HepG2 (cell line): Measurements from ENCODE around the gene ITPK1. TPM values are rescaled to one million over a fixed set of nuclear protein-coding genes. Genes with fewer than 3 reads are reported as not detected.

Source experiments
- ATAC-seq: fragments of 200-7000 bp; cut with Tn5 transposase; 3 replicates; pipeline ENCODE4 v1.9.1; 2020; ENCODE audit warnings: mild to moderate bottlenecking, moderate library complexity
- BruUV-seq: library from RNA; stranded (reverse); fragments of 400-500 nt; replicated peaks from 2 replicates; lab custom pipeline; 2021; lab: Mats Ljungman, UMichigan
- CTCF ChIA-PET: fragments of 300-600 bp; formaldehyde crosslinking; extraction: SDS; loops from one replicate; lab custom pipeline; 2021; ENCODE audit warnings: low total read pairs, inconsistent platforms, low intra/inter-chr PET ratio; lab: Yijun Ruan, JAX
- POLR2A ChIA-PET: fragments of 350-600 bp; sonication (Branson Sonifier 250); formaldehyde crosslinking; loops from one replicate; lab custom pipeline; 2020; ENCODE audit warnings: antibody characterized with exemption, inconsistent platforms; lab: Yijun Ruan, JAX
- DNase-seq: peaks from one replicate; pipeline ENCODE4 v3.0.0-alpha.2; 2015; ENCODE audit warnings: low spot score
- FAIRE-seq: peaks from 3 replicates; lab custom pipeline; 2011; peaks lifted over from hg19 to GRCh38; lab: Jason Lieb, UNC
- H2AFZ ChIP-seq: one replicate; pipeline ENCODE4 v1.6.1; 2011; ENCODE audit warnings: low read length, inconsistent platforms
- H3K27ac ChIP-seq: fragments of 300-600 bp; 3 replicates; pipeline ENCODE4 v1.8.0; 2011; ENCODE audit warnings: mixed run types, mild to moderate bottlenecking, mixed read lengths, low read length, inconsistent platforms; ENCODE audit not compliant: insufficient read depth; ENCODE audit errors: extremely low read length
- H3K27me3 ChIP-seq, 2 experiments: fragments of 200-600 bp in 1 of 2; 2 replicates in 1 of 2; 3 replicates in 1 of 2; pipeline versions ENCODE4 v1.6.0 to v1.8.0; 2011; ENCODE audit warnings: low read length in 2 of 2, mild to moderate bottlenecking in 2 of 2, moderate library complexity in 2 of 2, inconsistent platforms in 1 of 2; ENCODE audit not compliant: insufficient read depth in 2 of 2, control insufficient read depth in 1 of 2
- H3K36me3 ChIP-seq, 2 experiments: fragments of 200-600 bp in 1 of 2; replicated peaks in 1 of 2; 2 replicates in 1 of 2; 3 replicates in 1 of 2; pipeline versions ENCODE4 v1.5.1 to v1.8.0; 2011; ENCODE audit warnings: low read length in 2 of 2, inconsistent platforms in 1 of 2; ENCODE audit not compliant: insufficient read depth in 2 of 2, control insufficient read depth in 1 of 2
- H3K4me1 ChIP-seq: 2 replicates; pipeline ENCODE4 v1.5.1; 2012; ENCODE audit warnings: low read length, inconsistent platforms; ENCODE audit not compliant: insufficient read depth
- H3K4me2 ChIP-seq: 2 replicates; pipeline ENCODE4 v1.6.0; 2011; ENCODE audit warnings: low read depth, low read length, inconsistent platforms
- H3K4me3 ChIP-seq, 3 experiments: fragments of 200-600 bp in 1 of 3; sonication (generic), shearing (Covaris generic) in 1 of 3; replicated peaks in 1 of 3; 2 replicates each; pipeline ENCODE4 v1.5.1; 2011 to 2016; ENCODE audit warnings: low read length in 3 of 3, inconsistent platforms in 2 of 3, low read depth in 2 of 3, mild to moderate bottlenecking in 2 of 3, control low read depth in 1 of 3, mixed read lengths in 1 of 3; ENCODE audit not compliant: insufficient read depth in 1 of 3
- H3K79me2 ChIP-seq: one replicate; pipeline ENCODE4 v1.6.1; 2011; ENCODE audit warnings: low read length, inconsistent platforms; ENCODE audit not compliant: insufficient read depth
- H3K9ac ChIP-seq: 2 replicates; pipeline ENCODE4 v1.6.0; 2011; ENCODE audit warnings: mild to moderate bottlenecking, low read depth, low read length, inconsistent platforms; ENCODE audit not compliant: insufficient read depth
- H3K9me3 ChIP-seq: 2 replicates; pipeline ENCODE4 v1.5.1; 2012; ENCODE audit warnings: mild to moderate bottlenecking, low read length
- H4K20me1 ChIP-seq: 2 replicates; pipeline ENCODE4 v1.6.0; 2011; ENCODE audit warnings: inconsistent platforms, mild to moderate bottlenecking, low read length, moderate library complexity; ENCODE audit not compliant: insufficient read depth
- EED ChIP-seq: sonication (generic); formaldehyde crosslinking; IDR thresholded peaks from 2 replicates; pipeline ENCODE4 v1.5.0; 2020; ENCODE audit warnings: mild to moderate bottlenecking, missing genetic modification reagents
- HNRNPUL1 ChIP-seq: fragments of 200-400 bp; formaldehyde crosslinking; IDR thresholded peaks from 2 replicates; pipeline ENCODE4 v1.6.1; 2017; ENCODE audit warnings: low read depth, mild to moderate bottlenecking, low read length, moderate library complexity
- HOXA7 ChIP-seq: sonication (generic); formaldehyde crosslinking; IDR thresholded peaks from 2 replicates; pipeline ENCODE4 v1.8.1; 2022; ENCODE audit warnings: mild to moderate bottlenecking, missing genetic modification reagents, moderate library complexity
- JUN ChIP-seq: sonication (generic); formaldehyde crosslinking; IDR thresholded peaks from 2 replicates; pipeline ENCODE4 v1.4.0; 2020; ENCODE audit warnings: mild to moderate bottlenecking, missing genetic modification reagents
- KAT8 ChIP-seq: IDR thresholded peaks from 2 replicates; pipeline ENCODE4 v1.6.1; 2016; ENCODE audit warnings: missing genetic modification reagents, missing compliant biosample characterization
- KDM1A ChIP-seq: IDR thresholded peaks from 2 replicates; pipeline ENCODE4 v1.6.1; 2016; ENCODE audit warnings: missing compliant biosample characterization
- KLF9 ChIP-seq: IDR thresholded peaks from 2 replicates; pipeline ENCODE4 v1.6.1; 2016; ENCODE audit warnings: low read depth
- MZF1 ChIP-seq: sonication (generic); formaldehyde crosslinking; IDR thresholded peaks from 2 replicates; pipeline ENCODE4 v1.8.1; 2023; ENCODE audit warnings: mild to moderate bottlenecking, missing genetic modification reagents, borderline replicate concordance
- SMAD1 ChIP-seq: sonication (generic); formaldehyde crosslinking; IDR thresholded peaks from 2 replicates; pipeline ENCODE4 v1.4.0; 2020; ENCODE audit warnings: missing genetic modification reagents, low read depth, mild to moderate bottlenecking, borderline replicate concordance
- SP2 ChIP-seq: sonication (generic); formaldehyde crosslinking; IDR thresholded peaks from 2 replicates; pipeline ENCODE4 v1.5.1; 2020; ENCODE audit warnings: mild to moderate bottlenecking, missing genetic modification reagents
- TMF1 ChIP-seq: sonication (generic); formaldehyde crosslinking; IDR thresholded peaks from 2 replicates; pipeline ENCODE4 v1.8.1; 2022; ENCODE audit warnings: low read depth, missing genetic modification reagents
- ZNF274 ChIP-seq: sonication (generic); formaldehyde crosslinking; IDR thresholded peaks from 2 replicates; pipeline ENCODE4 v1.5.1; 2020; ENCODE audit warnings: mild to moderate bottlenecking, missing genetic modification reagents
- ZNF296 ChIP-seq: sonication (generic); formaldehyde crosslinking; conservative IDR thresholded peaks from 2 replicates; pipeline ENCODE4 v1.5.0; 2020; ENCODE audit warnings: mild to moderate bottlenecking, missing genetic modification reagents
- ZNF329 ChIP-seq: sonication (generic); formaldehyde crosslinking; IDR thresholded peaks from 2 replicates; pipeline ENCODE4 v1.9.0; 2021; ENCODE audit warnings: low read depth, mild to moderate bottlenecking, missing genetic modification reagents
- ZNF350 ChIP-seq: sonication (generic); formaldehyde crosslinking; IDR thresholded peaks from 2 replicates; pipeline ENCODE4 v1.4.0; 2020; ENCODE audit warnings: mild to moderate bottlenecking, low read depth, missing genetic modification reagents, borderline replicate concordance
- WGBS: methylation state at CpG from one replicate; pipeline ENCODE4 v1.1.6; 2017; ENCODE audit warnings: low lambda C conversion rate; 5-methylcytosine and 5-hydroxymethylcytosine counted together
- in situ Hi-C: cut with HindIII; loops from 2 replicates; pipeline ENCODE4 v1.10.0; 2017; ENCODE audit warnings: low pct_unique_long_range_greater_than_20kb; ENCODE audit not compliant: extremely low pct_ligation_motif_present
- intact Hi-C: fragments of 100-400 bp; cut with micrococcal nuclease; formaldehyde crosslinking; loops from one replicate; pipeline ENCODE4 v1.10.0; 2022; ENCODE audit not compliant: unreplicated experiment
- polyA plus RNA-seq, 8 experiments: library from polyadenylated mRNA; depleted of rRNA in 3 of 8; stranded (reverse) in 7 of 8; unstranded in 1 of 8; fragments of >200 nt; fragmentation: Illumina TruSeq in 4 of 8; extraction: Trizol in 4 of 8; gene quantifications; 2 replicates each; pipeline versions ENCODE4 v1.2.1 to v1.2.3, GENCODE V29; 2011 to 2016; ENCODE audit warnings: low read depth in 4 of 8, missing spikeins in 1 of 8, mixed read lengths in 1 of 8; ENCODE audit not compliant: insufficient read depth in 1 of 8
- total RNA-seq, 5 experiments: library from RNA; depleted of rRNA; stranded (reverse); fragments of >200 nt; fragmentation: Illumina TruSeq; extraction: Trizol; gene quantifications; 2 replicates each; pipeline ENCODE4 v1.2.3, GENCODE V29; 2016; ENCODE audit warnings: low read depth in 1 of 5
- TF ChIP-seq, protein P1 (sequence below): sonication (generic); formaldehyde crosslinking; IDR thresholded peaks from 2 replicates; pipeline ENCODE4 v1.4.0; 2020; ENCODE audit warnings: low read depth, mild to moderate bottlenecking, missing genetic modification reagents
- TF ChIP-seq, protein P2 (sequence below): sonication (generic); formaldehyde crosslinking; IDR thresholded peaks from 2 replicates; pipeline ENCODE4 v1.5.1; 2020; ENCODE audit warnings: missing genetic modification reagents, mild to moderate bottlenecking, borderline replicate concordance

Gene ITPK1
- total and polyA plus RNA-seq, 2 of the 13 experiments (the other 11 are each of a cell fraction or from before 2014, with no cell fraction given) = 20.5 to 47.5 TPM

DNA sequence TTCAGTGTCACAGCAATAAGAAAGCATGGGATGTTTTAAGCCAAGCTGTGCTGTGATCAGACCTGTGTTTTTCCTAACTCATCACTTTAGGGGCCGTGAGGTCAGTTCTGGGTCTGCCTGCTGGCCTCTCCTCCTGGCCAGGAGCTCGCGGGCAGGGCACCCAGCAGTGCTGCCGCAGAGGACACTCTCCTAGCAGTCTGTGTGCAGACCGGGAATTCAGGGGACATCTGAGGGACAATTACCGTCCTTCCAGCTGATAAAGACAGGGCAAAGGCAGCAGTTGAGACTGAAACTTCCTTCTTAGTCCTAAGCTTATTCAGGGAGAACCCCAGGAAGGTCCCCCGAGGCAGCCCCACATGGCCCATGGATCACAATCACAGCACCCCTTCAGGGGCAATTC is 103.2 kb downstream of the ITPK1 start:
- no peaks in the 10 kb centered on the region for H3K79me2 ChIP-seq
- H2AFZ ChIP-seq = no peak overlapping the region
- no TSS peak for BruUV-seq
- in situ Hi-C loops (no loop called here), intact Hi-C loops (no loop called here)
- no peaks in the 10 kb centered on the region for H4K20me1 ChIP-seq
- H3K4me2 ChIP-seq = no peak overlapping the region
- H3K9me3 ChIP-seq = no peaks in the 10 kb centered on the region
- H3K4me1 ChIP-seq = peaks cover 68% of the 10 kb centered on the region
- ATAC-seq (no peak), FAIRE-seq (no peak), DNase-seq (no peak)
- CTCF ChIA-PET = no interaction called here
- peaks cover 4 to 5% of the 10 kb centered on the region in 2 experiments; a peak in 4 of 5 replicates for H3K36me3 ChIP-seq
- no peak overlapping the region for H3K9ac ChIP-seq
- WGBS = 87% methylated on average over 2 of the region's 7 CpGs
- H3K27ac ChIP-seq = no peak overlapping the region
- no peaks in the 10 kb centered on the region for H3K27me3 ChIP-seq
- H3K4me3 ChIP-seq = no peak overlapping the region
- POLR2A ChIA-PET = no interaction called here
- TF ChIP-seq HNRNPUL1 = no peak
- TF ChIP-seq, protein P1, sequence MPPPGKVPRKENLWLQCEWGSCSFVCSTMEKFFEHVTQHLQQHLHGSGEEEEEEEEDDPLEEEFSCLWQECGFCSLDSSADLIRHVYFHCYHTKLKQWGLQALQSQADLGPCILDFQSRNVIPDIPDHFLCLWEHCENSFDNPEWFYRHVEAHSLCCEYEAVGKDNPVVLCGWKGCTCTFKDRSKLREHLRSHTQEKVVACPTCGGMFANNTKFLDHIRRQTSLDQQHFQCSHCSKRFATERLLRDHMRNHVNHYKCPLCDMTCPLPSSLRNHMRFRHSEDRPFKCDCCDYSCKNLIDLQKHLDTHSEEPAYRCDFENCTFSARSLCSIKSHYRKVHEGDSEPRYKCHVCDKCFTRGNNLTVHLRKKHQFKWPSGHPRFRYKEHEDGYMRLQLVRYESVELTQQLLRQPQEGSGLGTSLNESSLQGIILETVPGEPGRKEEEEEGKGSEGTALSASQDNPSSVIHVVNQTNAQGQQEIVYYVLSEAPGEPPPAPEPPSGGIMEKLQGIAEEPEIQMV (CRISPR knock-in tag) = no peak
- TF ChIP-seq EED (CRISPR knock-in tag) = no peak
- no peak for TF ChIP-seq ZNF329 (CRISPR knock-in tag)
- no peak for TF ChIP-seq KAT8
- TF ChIP-seq ZNF296 (CRISPR knock-in tag) = no peak
- TF ChIP-seq, protein P2, sequence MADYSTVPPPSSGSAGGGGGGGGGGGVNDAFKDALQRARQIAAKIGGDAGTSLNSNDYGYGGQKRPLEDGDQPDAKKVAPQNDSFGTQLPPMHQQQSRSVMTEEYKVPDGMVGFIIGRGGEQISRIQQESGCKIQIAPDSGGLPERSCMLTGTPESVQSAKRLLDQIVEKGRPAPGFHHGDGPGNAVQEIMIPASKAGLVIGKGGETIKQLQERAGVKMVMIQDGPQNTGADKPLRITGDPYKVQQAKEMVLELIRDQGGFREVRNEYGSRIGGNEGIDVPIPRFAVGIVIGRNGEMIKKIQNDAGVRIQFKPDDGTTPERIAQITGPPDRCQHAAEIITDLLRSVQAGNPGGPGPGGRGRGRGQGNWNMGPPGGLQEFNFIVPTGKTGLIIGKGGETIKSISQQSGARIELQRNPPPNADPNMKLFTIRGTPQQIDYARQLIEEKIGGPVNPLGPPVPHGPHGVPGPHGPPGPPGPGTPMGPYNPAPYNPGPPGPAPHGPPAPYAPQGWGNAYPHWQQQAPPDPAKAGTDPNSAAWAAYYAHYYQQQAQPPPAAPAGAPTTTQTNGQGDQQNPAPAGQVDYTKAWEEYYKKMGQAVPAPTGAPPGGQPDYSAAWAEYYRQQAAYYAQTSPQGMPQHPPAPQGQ = no peak
- no peak for TF ChIP-seq ZNF350
- TF ChIP-seq MZF1 (CRISPR knock-in tag) = no peak
- TF ChIP-seq KLF9 (CRISPR knock-in tag) = no peak
- TF ChIP-seq SP2 = no peak
- no peak for TF ChIP-seq TMF1 (CRISPR knock-in tag)
- TF ChIP-seq ZNF274 (CRISPR knock-in tag) = no peak
- no peak for TF ChIP-seq HOXA7
- TF ChIP-seq KDM1A (CRISPR knock-in tag) = no peak
- no peak for TF ChIP-seq JUN (CRISPR knock-in tag)
- no peak for TF ChIP-seq SMAD1
